HG02678 (cell line): ENCODE measurements around the gene GUCD1.
"Not testable (repeated sequence)": the region's sequence is repeated elsewhere in the genome, so short reads cannot be mapped to it uniquely, and the experiment has no call there.

Source experiments
- ATAC-seq: cut with Tn5 transposase; IDR thresholded peaks from one replicate; pipeline ENCODE4 v1.9.1; 2021; ENCODE audit warnings: mild to moderate bottlenecking, moderate library complexity; ENCODE audit not compliant: unreplicated experiment

The GUCD1 gene

GRCh38 chr22:24554313-24555164 lies at the start of gene GUCD1:
Gene GUCD1, minus strand, starts transcription at chr22:24555138. Its CDS starts 147 bp downstream, at chr22:24554991.
- no peak for ATAC-seq

GRCh38 chr22:24603770-24604629 lies 49.1 kb upstream of the GUCD1 start:
- not testable (repeated sequence) for ATAC-seq

GRCh38 chr22:24602847-24603769 lies 48.2 kb upstream of the GUCD1 start, which contains the start of gene GGT1:
Gene GGT1, plus strand, starts transcription at chr22:24603193. Its CDS starts 7,889 bp downstream, at chr22:24611082.
- ATAC-seq, result not testable (repeated sequence)

GRCh38 chr22:24602105-24602749 lies 47.3 kb upstream of the GUCD1 start:
- ATAC-seq, result not testable (repeated sequence)

GRCh38 chr22:24601217-24602104 lies 46.5 kb upstream of the GUCD1 start:
- ATAC-seq, result no peak

- ATAC-seq, result not testable (repeated sequence)
Observed at GRCh38 chr22:24599958-24600715, 45.2 kb upstream of the GUCD1 start.

GRCh38 chr22:24599514-24599913 lies 44.6 kb upstream of the GUCD1 start:
- no peak for ATAC-seq

GRCh38 chr22:24597076-24597475 lies 42.1 kb upstream of the GUCD1 start:
- not testable (repeated sequence) for ATAC-seq

GRCh38 chr22:24595863-24596262 lies 40.9 kb upstream of the GUCD1 start:
- no peak for ATAC-seq

GRCh38 chr22:24595228-24595627 lies 40.3 kb upstream of the GUCD1 start:
- ATAC-seq, result no peak

GRCh38 chr22:24594569-24595120 lies 39.7 kb upstream of the GUCD1 start:
- no peak for ATAC-seq

GRCh38 chr22:24593836-24594568 lies 39.1 kb upstream of the GUCD1 start:
- no peak for ATAC-seq

- not testable (repeated sequence) for ATAC-seq
Observed at GRCh38 chr22:24593559-24593835, 38.6 kb upstream of the GUCD1 start.

GRCh38 chr22:24592851-24593558 lies 38.1 kb upstream of the GUCD1 start, which contains the start of gene LRRC75B:
Gene LRRC75B, minus strand, starts transcription at chr22:24593073. Its CDS starts 34 bp downstream, at chr22:24593039.
- ATAC-seq, result peak; percentile 88

- peak; percentile 22 for ATAC-seq
Observed at GRCh38 chr22:24592058-24592850, 37.3 kb upstream of the GUCD1 start.

GRCh38 chr22:24591286-24591830 lies 36.4 kb upstream of the GUCD1 start:
- ATAC-seq, result no peak
